ENCODE data around the gene C10orf90.

C10orf90 gene

DNA sequence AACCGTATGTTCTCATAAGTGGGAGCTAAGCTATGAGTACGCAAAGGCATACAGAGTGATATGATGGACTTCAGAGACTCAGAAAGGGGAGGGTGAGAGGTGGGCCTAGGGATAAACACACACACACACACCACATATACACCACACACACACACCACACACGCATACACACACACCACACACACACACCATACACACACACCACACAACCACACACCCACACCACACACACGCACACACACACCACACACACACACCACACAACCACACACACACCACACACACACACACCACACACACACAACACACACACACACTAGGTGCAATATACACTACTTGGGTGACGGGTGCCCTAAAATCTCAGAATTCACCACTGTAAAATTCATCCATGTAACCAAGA lies 168.7 kb downstream of the C10orf90 start:
- no peak overlapping the region for H3K27ac ChIP-seq (replicated peaks; ENCODE audit: low read length)
- no peak overlapping the region for H2BK5ac ChIP-seq (ENCODE audit: low read length)
- H3K18ac ChIP-seq (ENCODE audit: low read length), result no peak overlapping the region
- H2AK5ac ChIP-seq (ENCODE audit: low read depth, low read length), result no peak overlapping the region
- no peak overlapping the region for H3K9ac ChIP-seq (ENCODE audit: low read depth, low read length, poor library complexity)
- H4K91ac ChIP-seq (ENCODE audit: low read depth, low read length, poor library complexity), result peak overlapping the region; percentile 62
- 100% methylated on average over 2 of the region's 5 CpGs; no CpG with 5 or more reads in 1 of the 2 donors for WGBS, 2 donors (ENCODE audit: extremely low coverage in 2 of 2, insufficient read length in 2 of 2, insufficient replicate concordance in 1 of 2)
- H3K9me3 ChIP-seq (replicated peaks in 1 of 2; ENCODE audit: control insufficient read depth in 2 of 2, insufficient read depth in 1 of 2, low read depth in 1 of 2, low read length in 2 of 2), result no peaks in the 10 kb centered on the region
- no peak for DNase-seq (ENCODE audit: low spot score)
- H2AFZ ChIP-seq (ENCODE audit: low read length), result no peak overlapping the region
- H4K8ac ChIP-seq (ENCODE audit: low read depth, low read length), result no peak overlapping the region
- H3K4me1 ChIP-seq (ENCODE audit: control insufficient read depth in 2 of 2, insufficient read depth in 1 of 2, low read depth in 1 of 2, low read length in 2 of 2), result no peaks in the 10 kb centered on the region
- no peak overlapping the region for H3K4me2 ChIP-seq (ENCODE audit: insufficient read depth, low read length, poor library complexity, severe bottlenecking)
- no peak overlapping the region for H2BK120ac ChIP-seq (ENCODE audit: low read depth, low read length)
- H3K27me3 ChIP-seq (ENCODE audit: control insufficient read depth in 3 of 3, insufficient read depth in 3 of 3, low read depth in 1 of 3, low read length in 3 of 3), result no peaks in the 10 kb centered on the region
- no peak overlapping the region for H3K4ac ChIP-seq (ENCODE audit: low read length)
- H2BK12ac ChIP-seq (ENCODE audit: low read length), result no peak overlapping the region
- no peak overlapping the region for H3K4me3 ChIP-seq (ENCODE audit: low read length in 2 of 2)
- H3K79me1 ChIP-seq (ENCODE audit: low read depth, low read length), result no peaks in the 10 kb centered on the region
- H2BK15ac ChIP-seq (ENCODE audit: low read length), result no peak overlapping the region
- H3K36me3 ChIP-seq (replicated peaks in 1 of 2; ENCODE audit: control insufficient read depth in 2 of 2, insufficient read depth in 2 of 2, low read length in 2 of 2), result no peaks in the 10 kb centered on the region
- no peak overlapping the region for H3K23ac ChIP-seq (ENCODE audit: low read depth, low read length, poor library complexity)
- no peak overlapping the region for H3K14ac ChIP-seq (ENCODE audit: low read length)

DNA sequence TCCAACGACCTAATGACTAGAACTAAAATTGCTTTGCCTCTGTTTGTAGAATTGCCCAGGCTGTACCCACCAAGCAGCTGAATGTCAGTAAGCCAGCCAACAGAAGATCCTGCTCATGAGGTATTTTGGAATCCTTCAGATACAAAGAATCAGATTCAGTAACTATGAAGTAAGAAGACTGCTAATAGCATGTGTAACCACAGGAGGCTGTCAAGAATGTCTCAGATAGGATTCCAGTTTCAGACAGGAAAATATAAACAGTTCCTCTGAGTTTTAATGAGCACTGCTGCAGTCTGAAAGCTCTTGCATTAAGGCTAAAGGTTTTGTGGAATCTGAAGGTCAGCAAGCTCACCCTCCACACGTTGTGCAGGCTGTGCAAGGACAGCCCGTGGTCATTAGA lies 169.6 kb downstream of the C10orf90 start:
- Histone ChIP-seq H3K36me3 (replicated peaks in 1 of 2; ENCODE audit: control insufficient read depth in 2 of 2, insufficient read depth in 2 of 2, low read length in 2 of 2) (no peaks in the 10 kb centered on the region), H4K8ac (ENCODE audit: low read depth, low read length) (no peak overlapping the region), H2BK120ac (ENCODE audit: low read depth, low read length) (no peak overlapping the region), H3K9ac (ENCODE audit: low read depth, low read length, poor library complexity) (no peak overlapping the region), H3K4me3 (ENCODE audit: low read length in 2 of 2) (no peak overlapping the region), H2BK15ac (ENCODE audit: low read length) (no peak overlapping the region), H2BK5ac (ENCODE audit: low read length) (no peak overlapping the region), H3K9me3 (replicated peaks in 1 of 2; ENCODE audit: control insufficient read depth in 2 of 2, insufficient read depth in 1 of 2, low read depth in 1 of 2, low read length in 2 of 2) (no peaks in the 10 kb centered on the region), H3K4ac (ENCODE audit: low read length) (no peak overlapping the region), H3K4me2 (ENCODE audit: insufficient read depth, low read length, poor library complexity, severe bottlenecking) (no peak overlapping the region), H2AK5ac (ENCODE audit: low read depth, low read length) (no peak overlapping the region), H3K18ac (ENCODE audit: low read length) (no peak overlapping the region), H3K79me1 (ENCODE audit: low read depth, low read length) (no peaks in the 10 kb centered on the region), H3K23ac (ENCODE audit: low read depth, low read length, poor library complexity) (no peak overlapping the region), H2BK12ac (ENCODE audit: low read length) (no peak overlapping the region), H2AFZ (ENCODE audit: low read length) (no peak overlapping the region), H3K4me1 (ENCODE audit: control insufficient read depth in 2 of 2, insufficient read depth in 1 of 2, low read depth in 1 of 2, low read length in 2 of 2) (no peaks in the 10 kb centered on the region), H3K27me3 (ENCODE audit: control insufficient read depth in 3 of 3, insufficient read depth in 3 of 3, low read depth in 1 of 3, low read length in 3 of 3) (no peaks in the 10 kb centered on the region), H3K14ac (ENCODE audit: low read length) (no peak overlapping the region), H3K27ac (replicated peaks; ENCODE audit: low read length) (no peak overlapping the region), H4K91ac (ENCODE audit: low read depth, low read length, poor library complexity) (no peak overlapping the region)
- DNase-seq (ENCODE audit: low spot score), result no peak
- WGBS, 2 donors (ENCODE audit: extremely low coverage in 2 of 2, insufficient read length in 2 of 2, insufficient replicate concordance in 1 of 2), result no CpG with 5 or more reads among the region's 3 CpGs

- Histone ChIP-seq H2AFZ (ENCODE audit: low read length) (no peak overlapping the region), H2BK12ac (ENCODE audit: low read length) (no peak overlapping the region), H3K36me3 (replicated peaks in 1 of 2; ENCODE audit: control insufficient read depth in 2 of 2, insufficient read depth in 2 of 2, low read length in 2 of 2) (no peaks in the 10 kb centered on the region), H3K23ac (ENCODE audit: low read depth, low read length, poor library complexity) (no peak overlapping the region), H3K9me3 (replicated peaks in 1 of 2; ENCODE audit: control insufficient read depth in 2 of 2, insufficient read depth in 1 of 2, low read depth in 1 of 2, low read length in 2 of 2) (no peaks in the 10 kb centered on the region), H3K27ac (replicated peaks; ENCODE audit: low read length) (no peak overlapping the region), H3K4me3 (ENCODE audit: low read length in 2 of 2) (no peak overlapping the region), H2AK5ac (ENCODE audit: low read depth, low read length) (no peak overlapping the region), H3K27me3 (ENCODE audit: control insufficient read depth in 3 of 3, insufficient read depth in 3 of 3, low read depth in 1 of 3, low read length in 3 of 3) (no peaks in the 10 kb centered on the region), H3K9ac (ENCODE audit: low read depth, low read length, poor library complexity) (no peak overlapping the region), H3K4ac (ENCODE audit: low read length) (no peak overlapping the region), H2BK15ac (ENCODE audit: low read length) (no peak overlapping the region), H2BK120ac (ENCODE audit: low read depth, low read length) (no peak overlapping the region), H3K4me1 (ENCODE audit: control insufficient read depth in 2 of 2, insufficient read depth in 1 of 2, low read depth in 1 of 2, low read length in 2 of 2) (no peaks in the 10 kb centered on the region), H2BK5ac (ENCODE audit: low read length) (no peak overlapping the region), H4K8ac (ENCODE audit: low read depth, low read length) (no peak overlapping the region), H3K18ac (ENCODE audit: low read length) (no peak overlapping the region), H4K91ac (ENCODE audit: low read depth, low read length, poor library complexity) (no peak overlapping the region), H3K79me1 (ENCODE audit: low read depth, low read length) (no peaks in the 10 kb centered on the region), H3K4me2 (ENCODE audit: insufficient read depth, low read length, poor library complexity, severe bottlenecking) (no peak overlapping the region), H3K14ac (ENCODE audit: low read length) (no peak overlapping the region)
- 100% methylated on average over 1 of the region's 4 CpGs for WGBS, 2 donors (ENCODE audit: extremely low coverage in 2 of 2, insufficient read length in 2 of 2, insufficient replicate concordance in 1 of 2)
- DNase-seq (ENCODE audit: low spot score), result no peak
Measured at GRCh38 chr10:126500185-126500584, 170.3 kb downstream of the C10orf90 start.

GRCh38 chr10:126499744-126500143 lies 170.7 kb downstream of the C10orf90 start:
- Histone ChIP-seq H3K36me3 (replicated peaks in 1 of 2; ENCODE audit: control insufficient read depth in 2 of 2, insufficient read depth in 2 of 2, low read length in 2 of 2) (no peaks in the 10 kb centered on the region), H4K91ac (ENCODE audit: low read depth, low read length, poor library complexity) (no peak overlapping the region), H3K4me3 (ENCODE audit: low read length in 2 of 2) (no peak overlapping the region), H3K9me3 (replicated peaks in 1 of 2; ENCODE audit: control insufficient read depth in 2 of 2, insufficient read depth in 1 of 2, low read depth in 1 of 2, low read length in 2 of 2) (no peaks in the 10 kb centered on the region), H3K4me1 (ENCODE audit: control insufficient read depth in 2 of 2, insufficient read depth in 1 of 2, low read depth in 1 of 2, low read length in 2 of 2) (no peaks in the 10 kb centered on the region), H3K23ac (ENCODE audit: low read depth, low read length, poor library complexity) (no peak overlapping the region), H3K4ac (ENCODE audit: low read length) (no peak overlapping the region), H2BK15ac (ENCODE audit: low read length) (no peak overlapping the region), H2AFZ (ENCODE audit: low read length) (no peak overlapping the region), H3K9ac (ENCODE audit: low read depth, low read length, poor library complexity) (no peak overlapping the region), H3K18ac (ENCODE audit: low read length) (no peak overlapping the region), H2BK120ac (ENCODE audit: low read depth, low read length) (no peak overlapping the region), H2BK12ac (ENCODE audit: low read length) (no peak overlapping the region), H2BK5ac (ENCODE audit: low read length) (no peak overlapping the region), H4K8ac (ENCODE audit: low read depth, low read length) (no peak overlapping the region), H3K27me3 (ENCODE audit: control insufficient read depth in 3 of 3, insufficient read depth in 3 of 3, low read depth in 1 of 3, low read length in 3 of 3) (no peaks in the 10 kb centered on the region), H3K4me2 (ENCODE audit: insufficient read depth, low read length, poor library complexity, severe bottlenecking) (no peak overlapping the region), H3K27ac (replicated peaks; ENCODE audit: low read length) (no peak overlapping the region), H2AK5ac (ENCODE audit: low read depth, low read length) (no peak overlapping the region), H3K79me1 (ENCODE audit: low read depth, low read length) (no peaks in the 10 kb centered on the region), H3K14ac (ENCODE audit: low read length) (no peak overlapping the region)
- DNase-seq (ENCODE audit: low spot score), result no peak
- no CpG with 5 or more reads among the region's 6 CpGs for WGBS, 2 donors (ENCODE audit: extremely low coverage in 2 of 2, insufficient read length in 2 of 2, insufficient replicate concordance in 1 of 2)
